Measurements from ENCODE around the gene ASCC3. TPM values are rescaled to one million over a fixed set of nuclear protein-coding genes. Genes with fewer than 3 reads are reported as not detected.

The ASCC3 gene
- total and polyA plus RNA-seq, 2 donors (not counting 3 experiments of a cell fraction or from before 2014, with no cell fraction given) = 15.7 to 57.2 TPM

GRCh38 chr6:100901582-100901981, 20.5 kb upstream of the ASCC3 start:
- no peak for FAIRE-seq
- dilution Hi-C loops (cut with MboI; ENCODE audit: extremely low pct_ligation_motif_present, low sequenced_read_pairs) = no loop called here
- CTCF ChIA-PET = no interaction called here

More at GRCh38 chr6:100901582-100901981, 20.5 kb upstream of the ASCC3 start:
- H3K27me3 ChIP-seq (ENCODE audit: control insufficient read depth in 2 of 2, insufficient read depth in 2 of 2, low read length in 2 of 2) = no peaks in the 10 kb centered on the region
- no peak for TF ChIP-seq POLR2A (IDR thresholded peaks at IDR 0.05; ENCODE audit: low read depth, low read length)
- TF ChIP-seq GATA2 (IDR thresholded peaks at IDR 0.05; ENCODE audit: insufficient read depth, insufficient read length, low read depth, low read length) = no peak
- TF ChIP-seq POLR2AphosphoS5 (IDR thresholded peaks at IDR 0.05; ENCODE audit: insufficient read depth, low read depth, low read length) = no peak
- TF ChIP-seq MYC (IDR thresholded peaks at IDR 0.05; ENCODE audit: low read depth, low read length) = no peak
- no peak for TF ChIP-seq CTCF (IDR thresholded peaks at IDR 0.05; ENCODE audit: extremely low read depth in 1 of 2, insufficient read depth in 1 of 2, low read depth in 1 of 2, low read length in 2 of 2)
- no peak for TF ChIP-seq FOS (IDR thresholded peaks at IDR 0.05; ENCODE audit: borderline replicate concordance, insufficient read depth, low read length)
- no peak for TF ChIP-seq MAX (IDR thresholded peaks at IDR 0.05; ENCODE audit: insufficient read depth, insufficient read length)
- no peak overlapping the region for H2AFZ ChIP-seq (ENCODE audit: low read depth, low read length)
- H3K9me3 ChIP-seq (replicated peaks; ENCODE audit: control insufficient read depth, insufficient read depth, low read length) = no peaks in the 10 kb centered on the region
- no peak overlapping the region for H3K27ac ChIP-seq (ENCODE audit: insufficient read depth, low read depth, low read length)
- DNase-seq (ENCODE audit: low read depth, low spot score) = no peak
- intact Hi-C loops (cut with micrococcal nuclease) = no loop called here
- H4K20me1 ChIP-seq (replicated peaks; ENCODE audit: control insufficient read depth, extremely low read depth, insufficient read depth, low read length) = no peaks in the 10 kb centered on the region
- H3K4me1 ChIP-seq (ENCODE audit: control insufficient read depth, extremely low read depth, insufficient read depth, low read length) = no peaks in the 10 kb centered on the region
- no peaks in the 10 kb centered on the region for H3K36me3 ChIP-seq (ENCODE audit: control insufficient read depth in 2 of 2, extremely low read depth in 1 of 2, insufficient read depth in 2 of 2, low read length in 2 of 2)
- H3K4me2 ChIP-seq (ENCODE audit: insufficient read depth, low read length) = no peak overlapping the region
- no peak overlapping the region for H3K9ac ChIP-seq (replicated peaks; ENCODE audit: extremely low read depth, insufficient read depth, low read length)
- no peak overlapping the region for H3K4me3 ChIP-seq (replicated peaks in 1 of 3; ENCODE audit: insufficient read depth in 1 of 3, low read depth in 1 of 3, low read length in 3 of 3)
- no TSS peak for BruUV-seq (replicated peaks)
- H3K79me2 ChIP-seq (ENCODE audit: control insufficient read depth, insufficient read depth, low read length) = no peaks in the 10 kb centered on the region
- POLR2A ChIA-PET = no interaction called here
- H3K9me1 ChIP-seq (replicated peaks; ENCODE audit: control insufficient read depth, extremely low read depth, insufficient read depth, low read length) = no peaks in the 10 kb centered on the region
